Fibroblast of lung (primary cell): ENCODE results near the gene NT5DC4. TPM values are rescaled to one million over a fixed set of nuclear protein-coding genes. Genes with fewer than 3 reads are reported as not detected.

Experiments
- DNase-seq, 2 donors: peaks; one replicate each; pipeline versions ENCODE4 v3.0.0 to v3.0.0-alpha.2; 2010; ENCODE audit warnings: low read depth in 2 of 2
- H2AFZ ChIP-seq: 2 replicates; pipeline ENCODE4 v1.5.1; 2012; ENCODE audit warnings: low read length, control low read depth, inconsistent platforms
- H3K27ac ChIP-seq: 2 replicates; pipeline ENCODE4 v1.5.1; 2011; ENCODE audit warnings: low read length, control low read depth; ENCODE audit not compliant: insufficient read depth
- H3K27me3 ChIP-seq: 2 replicates; pipeline ENCODE4 v1.5.1; 2011; ENCODE audit warnings: mild to moderate bottlenecking, low read length; ENCODE audit not compliant: control insufficient read depth, insufficient read depth
- H3K36me3 ChIP-seq: 2 replicates; pipeline ENCODE4 v1.5.1; 2011; ENCODE audit warnings: low read length; ENCODE audit not compliant: control insufficient read depth, insufficient read depth
- H3K4me1 ChIP-seq: 2 replicates; pipeline ENCODE4 v1.5.1; 2011; ENCODE audit warnings: low read length; ENCODE audit not compliant: control insufficient read depth, insufficient read depth; ENCODE audit errors: extremely low read depth
- H3K4me2 ChIP-seq: 2 replicates; pipeline ENCODE4 v1.5.1; 2011; ENCODE audit warnings: low read length, control low read depth; ENCODE audit not compliant: insufficient read depth; ENCODE audit errors: extremely low read depth
- H3K4me3 ChIP-seq, 4 experiments: fragments of 200-600 bp in 1 of 4; sonication (generic) in 1 of 4; replicated peaks in 1 of 4; 2 replicates each; pipeline ENCODE4 v1.5.1; 2011 to 2016; ENCODE audit warnings: low read length in 4 of 4, low read depth in 3 of 4, mild to moderate bottlenecking in 3 of 4, control low read depth in 2 of 4, inconsistent platforms in 1 of 4, mixed read lengths in 1 of 4; ENCODE audit not compliant: insufficient read depth in 1 of 4; ENCODE audit errors: control extremely low read depth in 1 of 4
- H3K79me2 ChIP-seq: 2 replicates; pipeline ENCODE4 v1.5.1; 2012; ENCODE audit warnings: mild to moderate bottlenecking, low read length, inconsistent platforms; ENCODE audit not compliant: control insufficient read depth, insufficient read depth
- H3K9ac ChIP-seq: 2 replicates; pipeline ENCODE4 v1.5.1; 2011; ENCODE audit warnings: mild to moderate bottlenecking, low read length, control low read depth; ENCODE audit not compliant: insufficient read depth
- H3K9me3 ChIP-seq: 2 replicates; pipeline ENCODE4 v1.5.1; 2012; ENCODE audit warnings: low read depth, low read length; ENCODE audit not compliant: control insufficient read depth, insufficient read depth
- H4K20me1 ChIP-seq: 2 replicates; pipeline ENCODE4 v1.5.1; 2011; ENCODE audit warnings: low read length; ENCODE audit not compliant: control insufficient read depth, insufficient read depth; ENCODE audit errors: extremely low read depth
- CTCF ChIP-seq, 2 donors: IDR thresholded peaks in 1 of 2; conservative IDR thresholded peaks in 1 of 2; 1 replicate in 1 of 2; 2 replicates in 1 of 2; pipeline ENCODE4 v1.5.1; 2011 to 2012; ENCODE audit warnings: low read length in 2 of 2, control low read depth in 1 of 2, inconsistent platforms in 1 of 2, low read depth in 1 of 2, mild to moderate bottlenecking in 1 of 2
- EZH2 ChIP-seq: IDR thresholded peaks from 2 replicates; pipeline ENCODE4 v1.5.1; 2012; ENCODE audit warnings: low read length, control low read depth, mild to moderate bottlenecking; ENCODE audit errors: missing control alignments
- polyA plus RNA-seq, 2 donors: library from polyadenylated mRNA; depleted of rRNA in 1 of 2; stranded (reverse) in 1 of 2; unstranded in 1 of 2; fragments of >200 nt; gene quantifications; 2 replicates each; pipeline ENCODE4 v1.2.1, GENCODE V29; 2011 to 2012; ENCODE audit warnings: missing spikeins in 1 of 2
- total RNA-seq: library from RNA; depleted of rRNA; stranded (reverse); fragments of >200 nt; gene quantifications from 2 replicates; pipeline ENCODE4 v1.2.1, GENCODE V29; 2014

The NT5DC4 gene
- total and polyA plus RNA-seq, 2 donors (not counting 1 experiment from before 2014, with no cell fraction given): not detected

- DNase-seq: no peak
- Histone ChIP-seq H3K27ac (no peak overlapping the region), H3K4me1 (peaks cover 2% of the 10 kb centered on the region), H4K20me1 (no peaks in the 10 kb centered on the region), H3K4me2 (no peak overlapping the region), H3K4me3 (no peak overlapping the region), H3K9me3 (no peaks in the 10 kb centered on the region), H2AFZ (no peak overlapping the region), H3K36me3 (no peaks in the 10 kb centered on the region), H3K9ac (no peak overlapping the region), H3K27me3 (peaks cover 3% of the 10 kb centered on the region), H3K79me2 (no peaks in the 10 kb centered on the region)
- TF ChIP-seq EZH2 (no peak), CTCF (conservative IDR thresholded peaks at IDR 0.05 in 1 of 2, IDR thresholded peaks at IDR 0.05 in 1 of 2; ENCODE audit: low read depth in 1 of 2, low read length in 2 of 2) (no peak)
These were observed 2.7 kb downstream of the NT5DC4 start for GRCh38 chr2:112723547-112723940.

GRCh38 chr2:112723995-112724394 lies 3.2 kb downstream of the NT5DC4 start:
- Histone ChIP-seq H3K27ac (no peak overlapping the region), H3K79me2 (no peaks in the 10 kb centered on the region), H3K9me3 (no peaks in the 10 kb centered on the region), H3K4me2 (no peak overlapping the region), H3K27me3 (no peaks in the 10 kb centered on the region), H4K20me1 (no peaks in the 10 kb centered on the region), H3K36me3 (no peaks in the 10 kb centered on the region), H3K9ac (no peak overlapping the region), H3K4me3 (no peak overlapping the region), H2AFZ (no peak overlapping the region), H3K4me1 (peaks cover 2% of the 10 kb centered on the region)
- TF ChIP-seq CTCF (conservative IDR thresholded peaks at IDR 0.05 in 1 of 2, IDR thresholded peaks at IDR 0.05 in 1 of 2; ENCODE audit: low read depth in 1 of 2, low read length in 2 of 2): no peak
- TF ChIP-seq EZH2: no peak
- no peak for DNase-seq

GRCh38 chr2:112724591-112725525 lies 4.0 kb downstream of the NT5DC4 start:
- TF ChIP-seq EZH2 (no peak), CTCF (conservative IDR thresholded peaks at IDR 0.05 in 1 of 2, IDR thresholded peaks at IDR 0.05 in 1 of 2; ENCODE audit: low read depth in 1 of 2, low read length in 2 of 2) (peak in 1 of 2 donors; percentile 16)
- Histone ChIP-seq H3K27me3 (no peaks in the 10 kb centered on the region), H3K36me3 (no peaks in the 10 kb centered on the region), H3K4me3 (no peak overlapping the region), H3K9me3 (no peaks in the 10 kb centered on the region), H2AFZ (no peak overlapping the region), H3K9ac (no peak overlapping the region), H3K4me2 (no peak overlapping the region), H3K4me1 (peaks cover 2% of the 10 kb centered on the region), H4K20me1 (no peaks in the 10 kb centered on the region), H3K27ac (no peak overlapping the region), H3K79me2 (no peaks in the 10 kb centered on the region)
- DNase-seq: no peak
